Thyroid gland (tissue), 4 donors: ENCODE results near the gene FXN.

ENCODE experiments used
- CTCF ChIP-seq, 6 experiments: fragments of 200-600 bp in 3 of 6; fragments of 450-650 bp in 3 of 6; sonication (generic) in 3 of 6; IDR thresholded peaks; one replicate each; pipeline ENCODE4 v1.5.1; 2016 to 2019; ENCODE audit warnings: antibody characterized with exemption in 6 of 6, mild to moderate bottlenecking in 2 of 6, inconsistent platforms in 1 of 6, moderate library complexity in 1 of 6
- POLR2A ChIP-seq, 2 donors: fragments of 450-650 bp; IDR thresholded peaks; one replicate each; pipeline ENCODE4 v1.6.1; 2017; ENCODE audit warnings: antibody characterized with exemption in 2 of 2, mild to moderate bottlenecking in 2 of 2, moderate library complexity in 1 of 2

- TF ChIP-seq POLR2A (IDR thresholded peaks at IDR 0.05) = no peak
- TF ChIP-seq CTCF (IDR thresholded peaks at IDR 0.05) = no peak
Measured at GRCh38 chr9:69107771-69108170, 72.2 kb downstream of the FXN start.
